Esophagus squamous epithelium (tissue), 4 donors: ENCODE data around the gene SF3B5. TPM values are rescaled to one million over a fixed set of nuclear protein-coding genes. Genes with fewer than 3 reads are reported as not detected.

Experiments used
- total RNA-seq, 4 donors: library from RNA; depleted of rRNA; stranded (reverse); fragments of >200 nt; gene quantifications; one replicate each; pipeline ENCODE4 v1.1.0, GENCODE V29; 2016

The SF3B5 gene
- total RNA-seq, 4 donors from 2014 or later, result 135 to 201 (median 169) TPM

Other genes with a start within 250 kb of the SF3B5 start
- not detected for gene ZC2HC1B, start 231.1 kb downstream of the SF3B5 start, total RNA-seq
- 10 to 100 TPM; 14.2 to 25.4 (median 15.8) TPM for gene PLAGL1, start 87.3 kb downstream of the SF3B5 start, total RNA-seq
- gene STX11, start 54.9 kb upstream of the SF3B5 start, total RNA-seq, result 10 to 100 TPM in 2 of 4 donors, 1 to 10 TPM in 2; 9.3 to 15.4 (median 11.2) TPM
- gene UTRN, start 189.8 kb upstream of the SF3B5 start, total RNA-seq, result 100 to 1,000 TPM in 1 of 4 donors, 10 to 100 TPM in 3; 43.8 to 148 (median 69.8) TPM